Loucy (cell line): Measurements from ENCODE around the gene SHISAL2B.
"Not testable (repeated sequence)": the region's sequence is repeated elsewhere in the genome, so short reads cannot be mapped to it uniquely, and the experiment has no call there.

ENCODE experiments used
- H2AFZ ChIP-seq: fragments of 200-600 bp; sonication (generic); 2 replicates; pipeline ENCODE4 v1.6.0; 2016; ENCODE audit warnings: antibody characterized with exemption, mild to moderate bottlenecking, low read length, moderate library complexity
- H3F3A ChIP-seq: fragments of 200-600 bp; 2 replicates; pipeline ENCODE4 v1.6.0; 2016; ENCODE audit warnings: antibody characterized with exemption, low read depth, mild to moderate bottlenecking
- H3K27me3 ChIP-seq: fragments of 200-600 bp; sonication (generic); 2 replicates; pipeline ENCODE4 v1.6.1; 2014; ENCODE audit warnings: low read length, mild to moderate bottlenecking; ENCODE audit not compliant: insufficient read depth, poor library complexity, severe bottlenecking
- H3K36me3 ChIP-seq: fragments of 200-600 bp; sonication (generic); 2 replicates; pipeline ENCODE4 v1.6.1; 2016; ENCODE audit warnings: low read length; ENCODE audit not compliant: insufficient read depth
- H3K4me1 ChIP-seq: fragments of 200-600 bp; sonication (generic); 2 replicates; pipeline ENCODE4 v1.5.1; 2014; ENCODE audit warnings: low read length, mild to moderate bottlenecking; ENCODE audit not compliant: insufficient read depth, poor library complexity, severe bottlenecking
- H3K4me2 ChIP-seq: fragments of 200-600 bp; sonication (generic); 2 replicates; pipeline ENCODE4 v1.6.0; 2014; ENCODE audit warnings: antibody characterized with exemption, low read length, low read depth, mild to moderate bottlenecking; ENCODE audit not compliant: poor library complexity, severe bottlenecking
- H3K4me3 ChIP-seq: fragments of 200-600 bp; sonication (generic); 2 replicates; pipeline ENCODE4 v1.5.1; 2014; ENCODE audit warnings: low read length, mild to moderate bottlenecking, mixed read lengths; ENCODE audit not compliant: poor library complexity, severe bottlenecking
- H3K79me2 ChIP-seq: fragments of 200-600 bp; sonication (generic); 2 replicates; pipeline ENCODE4 v1.6.1; 2014; ENCODE audit warnings: low read length; ENCODE audit not compliant: insufficient read depth
- H3K9ac ChIP-seq: fragments of 200-600 bp; sonication (generic); 2 replicates; pipeline ENCODE4 v1.6.0; 2014; ENCODE audit warnings: mild to moderate bottlenecking, low read depth, low read length, moderate library complexity; ENCODE audit not compliant: poor library complexity, severe bottlenecking
- H3K9me2 ChIP-seq: fragments of 200-600 bp; sonication (generic); replicated peaks from 2 replicates; pipeline ENCODE4 v1.6.1; 2016; ENCODE audit warnings: low read depth, low read length, mixed read lengths
- H3K9me3 ChIP-seq: fragments of 200-600 bp; sonication (generic); 2 replicates; pipeline ENCODE4 v1.6.1; 2014; ENCODE audit warnings: mild to moderate bottlenecking, antibody characterized with exemption, low read length, low read depth; ENCODE audit not compliant: insufficient read depth
- H4K20me1 ChIP-seq: fragments of 200-600 bp; sonication (generic); 2 replicates; pipeline ENCODE4 v1.6.0; 2014; ENCODE audit warnings: antibody characterized with exemption, low read length, mild to moderate bottlenecking; ENCODE audit not compliant: insufficient read depth, poor library complexity, severe bottlenecking
- CTCF ChIP-seq: fragments of 200-600 bp; sonication (generic); conservative IDR thresholded peaks from 2 replicates; pipeline ENCODE4 v1.5.1; 2014; ENCODE audit warnings: mild to moderate bottlenecking, antibody characterized with exemption, low read length
- EZH2phosphoT487 ChIP-seq: fragments of 200-600 bp; IDR thresholded peaks from 2 replicates; pipeline ENCODE4 v1.6.1; 2018; ENCODE audit warnings: antibody characterized with exemption, mild to moderate bottlenecking, moderate library complexity, borderline replicate concordance

SHISAL2B gene

GRCh38 chr5:64655596-64655995 lies 34.7 kb upstream of the SHISAL2B start:
- H3K4me2 ChIP-seq: no peak overlapping the region
- no peak overlapping the region for H3K9ac ChIP-seq
- no peak for TF ChIP-seq EZH2phosphoT487
- no peak for TF ChIP-seq CTCF
- no peak overlapping the region for H3K4me3 ChIP-seq
- H4K20me1 ChIP-seq: no peaks in the 10 kb centered on the region
- no peaks in the 10 kb centered on the region for H3K79me2 ChIP-seq
- no peaks in the 10 kb centered on the region for H3K9me2 ChIP-seq
- H3K36me3 ChIP-seq: no peaks in the 10 kb centered on the region
- H3K4me1 ChIP-seq: no peaks in the 10 kb centered on the region
- H3K9me3 ChIP-seq: no peaks in the 10 kb centered on the region
- H3K27me3 ChIP-seq: no peaks in the 10 kb centered on the region
- no peak overlapping the region for H2AFZ ChIP-seq
- no peaks in the 10 kb centered on the region for H3F3A ChIP-seq

GRCh38 chr5:64659289-64659688 lies 31.0 kb upstream of the SHISAL2B start:
- Histone ChIP-seq H3K9me2 (no peaks in the 10 kb centered on the region), H3F3A (no peaks in the 10 kb centered on the region), H3K4me2 (no peak overlapping the region), H3K36me3 (no peaks in the 10 kb centered on the region), H2AFZ (no peak overlapping the region), H3K9me3 (no peaks in the 10 kb centered on the region), H4K20me1 (no peaks in the 10 kb centered on the region), H3K4me3 (no peak overlapping the region), H3K4me1 (no peaks in the 10 kb centered on the region), H3K9ac (no peak overlapping the region), H3K27me3 (no peaks in the 10 kb centered on the region), H3K79me2 (no peaks in the 10 kb centered on the region)
- TF ChIP-seq CTCF (no peak), EZH2phosphoT487 (no peak)

GRCh38 chr5:64663181-64663580 lies 27.1 kb upstream of the SHISAL2B start:
- H3K27me3 ChIP-seq, H3K4me2 ChIP-seq, H3K4me3 ChIP-seq, H3K9me2 ChIP-seq, H3K4me1 ChIP-seq, H3K79me2 ChIP-seq, H4K20me1 ChIP-seq, H3K9ac ChIP-seq, H3K9me3 ChIP-seq, H3F3A ChIP-seq, H3K36me3 ChIP-seq, H2AFZ ChIP-seq: not testable (repeated sequence)

- no peak overlapping the region for H3K4me2 ChIP-seq
- no peak overlapping the region for H3K4me3 ChIP-seq
- no peak for TF ChIP-seq EZH2phosphoT487
- no peak for TF ChIP-seq CTCF
- H3K27me3 ChIP-seq: no peaks in the 10 kb centered on the region
- H3K79me2 ChIP-seq: no peaks in the 10 kb centered on the region
- H3K9me2 ChIP-seq: no peaks in the 10 kb centered on the region
- no peaks in the 10 kb centered on the region for H3F3A ChIP-seq
- no peak overlapping the region for H2AFZ ChIP-seq
- no peaks in the 10 kb centered on the region for H4K20me1 ChIP-seq
- H3K36me3 ChIP-seq: no peaks in the 10 kb centered on the region
- H3K9ac ChIP-seq: no peak overlapping the region
- H3K4me1 ChIP-seq: no peaks in the 10 kb centered on the region
- no peaks in the 10 kb centered on the region for H3K9me3 ChIP-seq
Measured at GRCh38 chr5:64665243-64665642, 25.1 kb upstream of the SHISAL2B start.
